NCI-H2081 treated with DMSO at 0.1 percent for 48 hours (cell line): ENCODE data around the gene MEGF11.

Experiments
- DNase-seq: peaks from one replicate; lab custom pipeline; 2025; lab: John Stamatoyannopoulos, UW

MEGF11 gene

GRCh38 chr15:66215811-66216210 is 37.7 kb downstream of the MEGF11 start:
- no peak for DNase-seq

- DNase-seq = no peak
Observed at GRCh38 chr15:66214246-66214645, 39.3 kb downstream of the MEGF11 start.

- peak; percentile 41 for DNase-seq
Observed at GRCh38 chr15:66212563-66212921, 41.0 kb downstream of the MEGF11 start.

- DNase-seq = no peak
Observed at GRCh38 chr15:66211670-66212562, 41.6 kb downstream of the MEGF11 start.

- no peak for DNase-seq
Observed at GRCh38 chr15:66210684-66211083, 42.9 kb downstream of the MEGF11 start.

DNA sequence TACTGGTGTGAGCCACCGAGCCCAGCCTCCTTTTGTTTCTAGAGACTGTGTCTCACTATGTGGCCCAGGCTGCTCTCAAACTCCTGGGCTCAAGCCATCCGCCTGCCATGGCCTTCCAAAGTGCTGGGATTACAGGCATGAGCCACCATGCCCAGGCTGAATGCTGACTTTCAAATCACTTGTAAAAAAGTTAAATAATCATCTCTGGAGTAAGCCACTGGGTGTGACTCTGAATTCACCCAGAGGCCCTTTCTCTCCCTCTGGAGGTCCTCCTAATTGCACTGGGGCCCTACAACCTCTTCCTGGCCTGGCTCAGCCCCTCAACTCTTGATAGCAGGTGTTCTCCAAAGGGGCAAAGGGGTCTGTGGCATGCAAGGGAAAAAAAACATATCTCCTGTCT is 54.8 kb downstream of the MEGF11 start:
- DNase-seq = no peak

DNA sequence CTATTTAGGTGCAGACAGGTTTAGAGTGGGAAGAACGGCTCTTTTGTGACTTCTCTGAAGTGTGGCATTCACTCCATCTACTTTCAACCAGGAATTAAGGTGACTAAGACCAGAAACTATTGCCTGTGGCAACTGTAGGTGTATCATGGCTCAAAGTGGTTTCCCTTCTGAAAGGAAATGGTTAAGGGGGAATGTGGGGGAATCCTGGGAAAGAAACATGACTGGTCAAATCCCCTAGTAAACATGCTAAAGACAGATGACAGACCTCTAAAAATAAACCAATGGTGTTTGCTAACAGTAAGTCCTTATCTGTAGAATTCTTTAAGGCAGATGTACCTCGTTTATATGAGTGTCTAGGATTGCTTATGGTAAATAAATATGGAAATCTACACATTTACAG is 56.9 kb downstream of the MEGF11 start:
- DNase-seq = no peak

- DNase-seq = no peak
Observed at GRCh38 chr15:66195621-66196230, 57.8 kb downstream of the MEGF11 start.

GRCh38 chr15:66193066-66193465 is 60.5 kb downstream of the MEGF11 start:
- DNase-seq = no peak

GRCh38 chr15:66190746-66191145 is 62.8 kb downstream of the MEGF11 start:
- DNase-seq = no peak

GRCh38 chr15:66189291-66189690 is 64.3 kb downstream of the MEGF11 start:
- DNase-seq = no peak

DNA sequence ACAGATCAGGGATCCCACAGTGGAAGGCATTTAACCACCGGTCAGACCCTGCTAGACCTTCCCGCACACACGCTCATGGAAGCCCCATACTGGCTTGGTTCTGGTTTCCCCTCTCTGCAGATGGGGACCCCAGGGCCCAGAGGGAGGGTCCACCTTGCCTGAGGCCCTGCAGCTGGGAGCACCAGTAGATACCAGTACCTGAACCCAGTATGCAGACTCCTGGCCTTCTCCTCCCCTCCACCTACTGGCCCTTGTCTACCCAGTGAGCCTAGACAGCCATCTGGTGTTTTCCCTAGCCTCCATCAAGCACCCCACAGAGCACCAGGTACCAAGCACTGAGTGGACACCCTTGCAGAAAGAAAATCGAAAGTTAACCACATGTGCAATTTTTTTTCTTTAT is 65.1 kb downstream of the MEGF11 start:
- peak; percentile 31 for DNase-seq

GRCh38 chr15:66187271-66187670 is 66.3 kb downstream of the MEGF11 start:
- DNase-seq = no peak

- no peak for DNase-seq
Observed at GRCh38 chr15:66186049-66186825, 67.3 kb downstream of the MEGF11 start.

DNA sequence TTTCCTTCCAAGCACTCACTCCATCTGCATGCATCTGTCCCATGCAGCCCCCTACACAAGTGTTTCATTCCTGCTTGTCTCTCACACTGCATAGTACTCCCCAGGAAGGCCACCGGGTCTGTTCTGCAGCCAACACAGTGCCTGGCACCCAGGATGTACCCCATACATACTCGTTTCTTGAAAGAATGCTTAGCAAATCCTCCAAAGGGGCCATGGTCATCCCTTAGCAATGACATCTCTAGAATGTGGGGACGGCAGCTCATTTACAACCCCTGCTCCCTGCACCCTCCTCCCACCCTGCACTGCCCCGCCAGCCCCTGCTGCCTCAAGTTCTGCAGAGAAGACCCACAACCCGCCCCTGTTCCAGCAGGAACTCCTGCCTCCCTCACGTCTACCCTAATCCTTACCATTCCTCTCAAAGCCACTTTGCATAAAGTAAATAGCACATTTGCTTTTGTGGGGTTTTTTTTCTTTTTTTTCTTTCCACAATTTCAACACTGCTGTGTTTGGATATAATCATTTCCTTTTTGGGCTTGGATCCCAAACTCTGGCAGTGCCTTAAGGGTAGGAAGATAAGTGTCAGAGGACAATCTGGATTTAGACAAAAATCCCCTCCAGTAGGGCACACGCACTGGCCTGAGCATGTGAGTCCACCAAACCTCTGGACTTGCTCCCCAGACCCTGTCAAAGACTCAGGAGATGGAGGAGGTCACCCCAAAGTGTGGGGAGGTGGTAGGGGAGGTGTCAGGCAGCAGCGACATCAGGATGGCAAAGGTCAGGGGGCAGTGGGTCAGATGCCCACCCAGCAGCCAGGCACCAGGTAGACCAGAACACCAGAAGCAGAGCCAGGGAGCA is 68.4 kb downstream of the MEGF11 start:
- no peak for DNase-seq

DNA sequence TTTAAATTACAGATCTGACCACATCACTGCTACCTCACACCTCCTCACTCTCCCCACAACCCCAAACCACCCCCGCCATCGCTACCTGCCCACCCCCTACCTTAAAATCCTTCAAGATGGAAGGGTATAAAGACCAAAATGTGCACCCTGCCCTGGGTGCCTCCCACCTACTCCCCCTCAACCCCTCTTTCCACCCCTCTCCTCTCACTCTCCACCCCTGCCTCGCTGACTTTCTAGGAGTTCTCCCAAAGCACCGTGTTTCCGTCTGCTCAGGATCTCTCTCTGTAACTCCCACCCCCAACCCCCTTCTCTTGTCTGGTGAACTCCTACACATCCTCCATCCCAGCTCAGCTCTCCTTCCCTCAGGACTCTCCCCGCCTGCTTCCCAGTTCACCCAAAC is 69.1 kb downstream of the MEGF11 start:
- no peak for DNase-seq

DNA sequence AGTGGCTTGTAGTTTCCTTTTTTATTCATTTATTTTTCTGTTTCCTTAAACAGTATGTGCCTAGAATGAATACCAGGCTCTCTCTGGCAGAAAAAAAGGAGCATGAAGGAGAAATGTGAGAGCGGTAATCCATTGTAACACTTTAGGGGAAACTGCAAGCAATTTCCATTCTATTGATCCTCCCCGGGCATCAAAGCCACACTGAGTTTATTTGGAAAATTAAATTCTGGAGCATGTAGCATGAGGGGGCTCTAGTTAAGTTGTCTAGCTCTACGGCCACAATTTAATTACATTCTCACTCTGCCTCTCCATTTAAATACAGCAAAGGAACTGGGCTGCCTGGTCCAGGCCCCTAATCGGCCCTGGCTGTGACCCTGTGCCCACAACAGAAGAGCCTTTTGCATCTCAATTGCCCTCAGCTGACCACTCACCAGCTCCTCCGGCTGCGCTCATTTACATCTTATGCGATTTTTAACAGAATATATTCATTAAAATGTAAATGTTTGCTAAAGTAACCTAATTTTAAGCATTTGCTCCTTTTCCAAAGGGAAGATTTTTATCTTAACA is 72.9 kb downstream of the MEGF11 start:
- no peak for DNase-seq

- no peak for DNase-seq
Observed at GRCh38 chr15:66178531-66178910, 75.0 kb downstream of the MEGF11 start.

GRCh38 chr15:66172324-66172980 is 81.1 kb downstream of the MEGF11 start:
- no peak for DNase-seq

DNA sequence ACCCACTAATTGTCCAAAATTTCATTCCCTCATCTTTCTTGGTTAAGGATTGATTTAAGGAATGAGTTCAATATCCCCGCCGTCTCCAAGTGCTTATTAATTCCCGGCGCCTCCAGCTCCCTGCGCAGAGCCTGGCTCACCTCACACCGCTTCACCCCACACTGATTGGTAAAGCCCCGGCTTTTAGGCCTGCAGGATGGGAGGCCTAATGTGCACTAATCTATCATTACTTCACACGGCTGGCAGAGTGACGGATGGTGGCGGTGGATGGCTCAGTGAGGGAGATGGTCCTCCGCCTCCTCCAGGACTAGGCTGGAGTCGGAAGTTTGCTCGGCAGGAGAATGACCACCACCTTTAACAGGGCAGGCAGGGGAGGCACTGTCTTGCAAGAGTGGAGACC is 81.7 kb downstream of the MEGF11 start:
- DNase-seq = no peak

DNA sequence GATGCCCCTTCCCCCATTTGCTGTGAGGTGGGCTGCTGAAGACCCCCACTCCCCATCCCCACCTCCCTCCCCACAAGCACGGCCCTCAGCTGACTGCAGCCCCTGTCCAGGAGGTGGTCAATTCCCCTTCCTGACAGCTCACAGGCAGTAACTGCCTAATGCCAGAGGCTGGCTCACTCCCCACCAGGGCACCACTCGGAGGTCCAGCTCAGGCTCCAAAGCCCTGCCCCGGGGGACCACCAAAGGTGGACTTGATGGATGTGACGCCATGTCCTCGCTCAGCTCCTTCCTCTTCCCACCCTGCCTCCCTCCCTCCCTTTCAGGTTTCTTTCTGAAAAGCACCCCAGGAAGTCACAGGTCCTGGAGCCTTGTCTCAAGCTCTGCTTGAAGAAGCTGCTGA is 82.8 kb downstream of the MEGF11 start:
- DNase-seq = no peak
